Glutamatergic neuron (in vitro differentiated cells): ENCODE results near the gene MED10. TPM values are rescaled to one million over a fixed set of nuclear protein-coding genes. Genes with fewer than 3 reads are reported as not detected.

Experiments used
- DNase-seq: peaks from one replicate; pipeline ENCODE4 v3.0.0; 2022
- H3K27ac Mint-ChIP-seq: one replicate; pipeline ENCODE4 v1.8.0; 2020; ENCODE audit warnings: mild to moderate bottlenecking, mixed read lengths, inconsistent platforms; ENCODE audit not compliant: unreplicated experiment
- H3K27me3 Mint-ChIP-seq: one replicate; pipeline ENCODE4 v1.8.0; 2020; ENCODE audit warnings: mild to moderate bottlenecking, moderate library complexity, mixed read lengths, inconsistent platforms; ENCODE audit not compliant: unreplicated experiment
- H3K36me3 Mint-ChIP-seq: one replicate; pipeline ENCODE4 v1.8.0; 2020; ENCODE audit warnings: mild to moderate bottlenecking, mixed read lengths, inconsistent platforms; ENCODE audit not compliant: unreplicated experiment
- H3K4me1 Mint-ChIP-seq: one replicate; pipeline ENCODE4 v1.8.0; 2020; ENCODE audit warnings: mild to moderate bottlenecking, low read depth, mixed read lengths, inconsistent platforms; ENCODE audit not compliant: unreplicated experiment
- H3K4me3 Mint-ChIP-seq: one replicate; pipeline ENCODE4 v1.8.0; 2020; ENCODE audit warnings: mild to moderate bottlenecking, mixed read lengths, inconsistent platforms; ENCODE audit not compliant: unreplicated experiment
- H3K9me3 Mint-ChIP-seq: one replicate; pipeline ENCODE4 v1.8.0; 2020; ENCODE audit warnings: mild to moderate bottlenecking, moderate library complexity, mixed read lengths, inconsistent platforms; ENCODE audit not compliant: unreplicated experiment
- CTCF ChIP-seq: fragments of 200-600 bp; sonication (generic); IDR thresholded peaks from one replicate; pipeline ENCODE4 v1.5.0; 2021; ENCODE audit not compliant: partially characterized antibody, unreplicated experiment
- total RNA-seq: library from RNA; stranded (reverse); fragmentation: NEBNext Ultra II Directional; extraction: Animal tissue kit (Norgen Biotek cat#: 25700); gene quantifications from one replicate; pipeline ENCODE4 v1.2.1, GENCODE V29; 2021; ENCODE audit not compliant: unreplicated experiment

Gene MED10
- total RNA-seq, 1 donor from 2014 or later, result 28.4 TPM

GRCh38 chr5:6399980-6400910, 21.9 kb upstream of the MED10 start:
- H3K36me3 Mint-ChIP-seq, result peaks cover 8% of the 10 kb centered on the region
- no peak for TF ChIP-seq CTCF
- peaks cover 4% of the 10 kb centered on the region for H3K27me3 Mint-ChIP-seq
- H3K4me3 Mint-ChIP-seq, result no peak overlapping the region
- no peaks in the 10 kb centered on the region for H3K4me1 Mint-ChIP-seq
- peaks cover 9% of the 10 kb centered on the region for H3K9me3 Mint-ChIP-seq
- no peak for DNase-seq
- no peak overlapping the region for H3K27ac Mint-ChIP-seq

- Mint-ChIP-seq H3K4me3 (no peak overlapping the region), H3K36me3 (peaks cover 8% of the 10 kb centered on the region), H3K9me3 (peaks cover 9% of the 10 kb centered on the region), H3K4me1 (no peaks in the 10 kb centered on the region), H3K27me3 (peaks cover 4% of the 10 kb centered on the region), H3K27ac (no peak overlapping the region)
- no peak for DNase-seq
- no peak for TF ChIP-seq CTCF
These were observed 20.4 kb upstream of the MED10 start for GRCh38 chr5:6398570-6399230.

- Mint-ChIP-seq H3K36me3 (peaks cover 13% of the 10 kb centered on the region), H3K4me1 (no peaks in the 10 kb centered on the region), H3K4me3 (no peak overlapping the region), H3K27me3 (peaks cover 8% of the 10 kb centered on the region), H3K9me3 (peaks cover 11% of the 10 kb centered on the region), H3K27ac (no peak overlapping the region)
- TF ChIP-seq CTCF, result no peak
- DNase-seq, result no peak
These were observed 19.4 kb upstream of the MED10 start for GRCh38 chr5:6397536-6398269.

- no peak for DNase-seq
- H3K4me1 Mint-ChIP-seq, result no peaks in the 10 kb centered on the region
- peaks cover 13% of the 10 kb centered on the region for H3K36me3 Mint-ChIP-seq
- peaks cover 11% of the 10 kb centered on the region for H3K9me3 Mint-ChIP-seq
- no peak for TF ChIP-seq CTCF
- peaks cover 8% of the 10 kb centered on the region for H3K27me3 Mint-ChIP-seq
- H3K4me3 Mint-ChIP-seq, result no peak overlapping the region
- no peak overlapping the region for H3K27ac Mint-ChIP-seq
These were observed 18.6 kb upstream of the MED10 start for GRCh38 chr5:6396836-6397535.
